GM18511 (cell line): ENCODE data around the gene SLC16A7.

ENCODE experiments used
- ATAC-seq: cut with Tn5 transposase; IDR thresholded peaks from one replicate; pipeline ENCODE4 v1.9.1; 2021; ENCODE audit warnings: mild to moderate bottlenecking, moderate library complexity; ENCODE audit not compliant: unreplicated experiment

The SLC16A7 gene

GRCh38 chr12:59664495-59664894 is 68.7 kb downstream of the SLC16A7 start:
- no peak for ATAC-seq

- no peak for ATAC-seq
Measured at GRCh38 chr12:59665701-59666100, 69.9 kb downstream of the SLC16A7 start.

GRCh38 chr12:59668674-59669073 is 72.8 kb downstream of the SLC16A7 start:
- ATAC-seq = no peak

- no peak for ATAC-seq
Measured at GRCh38 chr12:59672273-59672672, 76.4 kb downstream of the SLC16A7 start.

- ATAC-seq = no peak
Measured at GRCh38 chr12:59675461-59675860, 79.6 kb downstream of the SLC16A7 start.

- no peak for ATAC-seq
Measured at GRCh38 chr12:59677857-59678256, 82.0 kb downstream of the SLC16A7 start.

GRCh38 chr12:59678759-59679411 is 83.1 kb downstream of the SLC16A7 start:
- no peak for ATAC-seq

GRCh38 chr12:59689776-59690175 is 93.9 kb downstream of the SLC16A7 start:
- ATAC-seq = no peak

- no peak for ATAC-seq
Measured at GRCh38 chr12:59695379-59695778, 99.5 kb downstream of the SLC16A7 start.

- no peak for ATAC-seq
Measured at GRCh38 chr12:59698600-59698999, 102.8 kb downstream of the SLC16A7 start.

GRCh38 chr12:59699421-59700152 is 103.8 kb downstream of the SLC16A7 start:
- no peak for ATAC-seq

GRCh38 chr12:59700153-59700450 is 104.3 kb downstream of the SLC16A7 start:
- ATAC-seq = no peak

- no peak for ATAC-seq
Measured at GRCh38 chr12:59708064-59708463, 112.2 kb downstream of the SLC16A7 start.

- no peak for ATAC-seq
Measured at GRCh38 chr12:59708484-59708883, 112.7 kb downstream of the SLC16A7 start.

GRCh38 chr12:59710004-59710628 is 114.3 kb downstream of the SLC16A7 start:
- no peak for ATAC-seq

GRCh38 chr12:59710964-59711363 is 115.1 kb downstream of the SLC16A7 start:
- ATAC-seq = no peak

- no peak for ATAC-seq
Measured at GRCh38 chr12:59715434-59715833, 119.6 kb downstream of the SLC16A7 start.

GRCh38 chr12:59716043-59716442 is 120.2 kb downstream of the SLC16A7 start:
- ATAC-seq = no peak

GRCh38 chr12:59717436-59717835 is 121.6 kb downstream of the SLC16A7 start:
- no peak for ATAC-seq

- ATAC-seq = no peak
Measured at GRCh38 chr12:59719701-59720100, 123.9 kb downstream of the SLC16A7 start.

GRCh38 chr12:59723520-59723919 is 127.7 kb downstream of the SLC16A7 start:
- no peak for ATAC-seq

GRCh38 chr12:59724011-59724695 is 128.3 kb downstream of the SLC16A7 start:
- ATAC-seq = no peak
